Duodenal mucosa (tissue), 2 donors: ENCODE measurements around the gene MRPL27.
"Not testable (repeated sequence)": the region's sequence is repeated elsewhere in the genome, so short reads cannot be mapped to it uniquely, and the experiment has no call there.

Experiments used
- H3K27ac ChIP-seq: one replicate; pipeline ENCODE4 v1.7.0; 2013; ENCODE audit warnings: low read depth, low read length
- H3K27me3 ChIP-seq, 2 donors: one replicate each; pipeline ENCODE4 v1.7.0; 2013; ENCODE audit warnings: low read length in 2 of 2, control low read depth in 1 of 2; ENCODE audit not compliant: insufficient read depth in 2 of 2, control insufficient read depth in 1 of 2
- H3K36me3 ChIP-seq, 2 donors: one replicate each; pipeline ENCODE4 v1.7.0; 2013; ENCODE audit warnings: low read length in 2 of 2, control low read depth in 1 of 2; ENCODE audit not compliant: insufficient read depth in 2 of 2, control insufficient read depth in 1 of 2
- H3K4me1 ChIP-seq, 2 donors: one replicate each; pipeline ENCODE4 v1.7.0; 2013; ENCODE audit warnings: low read length in 2 of 2, control low read depth in 1 of 2; ENCODE audit not compliant: insufficient read depth in 2 of 2, control insufficient read depth in 1 of 2
- H3K4me3 ChIP-seq, 2 donors: one replicate each; pipeline ENCODE4 v1.7.0; 2013; ENCODE audit warnings: low read length in 2 of 2, low read depth in 1 of 2
- H3K9ac ChIP-seq, 2 donors: one replicate each; pipeline ENCODE4 v1.7.0; 2013; ENCODE audit warnings: low read length in 2 of 2, low read depth in 1 of 2
- H3K9me3 ChIP-seq, 2 donors: one replicate each; pipeline ENCODE4 v1.7.0; 2013; ENCODE audit warnings: low read length in 2 of 2, control low read depth in 1 of 2; ENCODE audit not compliant: control insufficient read depth in 1 of 2

The MRPL27 gene

GRCh38 chr17:50347117-50347893 lies 25.7 kb downstream of the MRPL27 start:
- no peaks in the 10 kb centered on the region for H3K9me3 ChIP-seq
- H3K4me1 ChIP-seq, result peaks cover 21 to 23% of the 10 kb centered on the region in 2 donors
- peak overlapping the region; percentile 71 to 74 for H3K9ac ChIP-seq
- peak overlapping the region; percentile 82 to 92 for H3K4me3 ChIP-seq
- H3K27ac ChIP-seq, result no peak overlapping the region
- H3K36me3 ChIP-seq, result no peaks in the 10 kb centered on the region
- H3K27me3 ChIP-seq, result no peaks in the 10 kb centered on the region

GRCh38 chr17:50346313-50347116 lies 26.5 kb downstream of the MRPL27 start:
- peaks cover 21 to 23% of the 10 kb centered on the region in 2 donors for H3K4me1 ChIP-seq
- no peaks in the 10 kb centered on the region for H3K9me3 ChIP-seq
- peak overlapping the region; percentile 71 to 74 for H3K9ac ChIP-seq
- H3K4me3 ChIP-seq, result peak overlapping the region; percentile 82 to 92
- H3K27me3 ChIP-seq, result no peaks in the 10 kb centered on the region
- H3K27ac ChIP-seq, result no peak overlapping the region
- H3K36me3 ChIP-seq, result no peaks in the 10 kb centered on the region

- Histone ChIP-seq H3K27ac (no peak within 1 kb of the TSS), H3K36me3 (no peaks in the 10 kb centered on the region), H3K4me3 (peak within 1 kb of the TSS; percentile 82 to 92), H3K9ac (peak within 1 kb of the TSS; percentile 71 to 80), H3K9me3 (no peaks in the 10 kb centered on the region), H3K4me1 (peaks cover 21 to 23% of the 10 kb centered on the region in 2 donors), H3K27me3 (no peaks in the 10 kb centered on the region)
Measured at GRCh38 chr17:50345432-50346312, 27.3 kb downstream of the MRPL27 start, which contains the start of gene XYLT2. XYLT2 (plus strand) TSS chr17:50346126; CDS start chr17:50346141, 15 bp downstream.

GRCh38 chr17:50344731-50345365 lies 28.1 kb downstream of the MRPL27 start:
- Histone ChIP-seq H3K36me3 (no peaks in the 10 kb centered on the region), H3K27me3 (no peaks in the 10 kb centered on the region), H3K9ac (no peak overlapping the region), H3K9me3 (no peaks in the 10 kb centered on the region), H3K4me3 (no peak overlapping the region), H3K4me1 (peaks cover 21 to 23% of the 10 kb centered on the region in 2 donors), H3K27ac (no peak overlapping the region)

GRCh38 chr17:50339381-50339780 lies 33.6 kb downstream of the MRPL27 start:
- Histone ChIP-seq H3K36me3 (no peaks in the 10 kb centered on the region), H3K4me3 (no peak overlapping the region), H3K9me3 (no peaks in the 10 kb centered on the region), H3K27ac (no peak overlapping the region), H3K4me1 (no peaks in the 10 kb centered on the region), H3K27me3 (no peaks in the 10 kb centered on the region), H3K9ac (no peak overlapping the region)

- Histone ChIP-seq H3K36me3 (no peaks in the 10 kb centered on the region), H3K9ac (no peak overlapping the region), H3K4me1 (no peaks in the 10 kb centered on the region), H3K27me3 (no peaks in the 10 kb centered on the region), H3K4me3 (no peak overlapping the region), H3K9me3 (no peaks in the 10 kb centered on the region), H3K27ac (no peak overlapping the region)
Measured at GRCh38 chr17:50338645-50339044, 34.3 kb downstream of the MRPL27 start.

GRCh38 chr17:50337956-50338355 lies 35.0 kb downstream of the MRPL27 start:
- H3K36me3 ChIP-seq, result no peaks in the 10 kb centered on the region
- no peaks in the 10 kb centered on the region for H3K9me3 ChIP-seq
- H3K4me3 ChIP-seq, result no peak overlapping the region
- no peaks in the 10 kb centered on the region for H3K4me1 ChIP-seq
- no peaks in the 10 kb centered on the region for H3K27me3 ChIP-seq
- no peak overlapping the region for H3K27ac ChIP-seq
- H3K9ac ChIP-seq, result no peak overlapping the region

GRCh38 chr17:50333291-50334057 lies 39.5 kb downstream of the MRPL27 start:
- H3K9me3 ChIP-seq, H3K36me3 ChIP-seq, H3K9ac ChIP-seq, H3K4me1 ChIP-seq, H3K4me3 ChIP-seq, H3K27ac ChIP-seq, H3K27me3 ChIP-seq: not testable (repeated sequence)

GRCh38 chr17:50332196-50332595 lies 40.8 kb downstream of the MRPL27 start:
- no peaks in the 10 kb centered on the region for H3K9me3 ChIP-seq
- H3K4me1 ChIP-seq, result no peaks in the 10 kb centered on the region
- no peak overlapping the region for H3K4me3 ChIP-seq
- no peak overlapping the region for H3K27ac ChIP-seq
- no peaks in the 10 kb centered on the region for H3K27me3 ChIP-seq
- no peaks in the 10 kb centered on the region for H3K36me3 ChIP-seq
- H3K9ac ChIP-seq, result no peak overlapping the region
